HepG2 (cell line): Measurements from ENCODE around the gene SEMA3F. TPM values are rescaled to one million over a fixed set of nuclear protein-coding genes. Genes with fewer than 3 reads are reported as not detected.
A peak's percentile ranks its signal among the peaks of the same experiment; 100 is the strongest.

Source experiments
- ATAC-seq: fragments of 200-7000 bp; cut with Tn5 transposase; 3 replicates; pipeline ENCODE4 v1.9.1; 2020; ENCODE audit warnings: mild to moderate bottlenecking, moderate library complexity
- BruUV-seq: library from RNA; stranded (reverse); fragments of 400-500 nt; replicated peaks from 2 replicates; lab custom pipeline; 2021; lab: Mats Ljungman, UMichigan
- CTCF ChIA-PET: fragments of 300-600 bp; formaldehyde crosslinking; extraction: SDS; loops from one replicate; lab custom pipeline; 2021; ENCODE audit warnings: low total read pairs, inconsistent platforms, low intra/inter-chr PET ratio; lab: Yijun Ruan, JAX
- POLR2A ChIA-PET: fragments of 350-600 bp; sonication (Branson Sonifier 250); formaldehyde crosslinking; loops from one replicate; lab custom pipeline; 2020; ENCODE audit warnings: antibody characterized with exemption, inconsistent platforms; lab: Yijun Ruan, JAX
- DNase-seq: peaks from one replicate; pipeline ENCODE4 v3.0.0-alpha.2; 2015; ENCODE audit warnings: low spot score
- FAIRE-seq: peaks from 3 replicates; lab custom pipeline; 2011; peaks lifted over from hg19 to GRCh38; lab: Jason Lieb, UNC
- H2AFZ ChIP-seq: one replicate; pipeline ENCODE4 v1.6.1; 2011; ENCODE audit warnings: low read length, inconsistent platforms
- H3K27ac ChIP-seq: fragments of 300-600 bp; 3 replicates; pipeline ENCODE4 v1.8.0; 2011; ENCODE audit warnings: mixed run types, mild to moderate bottlenecking, mixed read lengths, low read length, inconsistent platforms; ENCODE audit not compliant: insufficient read depth; ENCODE audit errors: extremely low read length
- H3K27me3 ChIP-seq, 2 experiments: fragments of 200-600 bp in 1 of 2; 2 replicates in 1 of 2; 3 replicates in 1 of 2; pipeline versions ENCODE4 v1.6.0 to v1.8.0; 2011; ENCODE audit warnings: low read length in 2 of 2, mild to moderate bottlenecking in 2 of 2, moderate library complexity in 2 of 2, inconsistent platforms in 1 of 2; ENCODE audit not compliant: insufficient read depth in 2 of 2, control insufficient read depth in 1 of 2
- H3K36me3 ChIP-seq, 2 experiments: fragments of 200-600 bp in 1 of 2; replicated peaks in 1 of 2; 2 replicates in 1 of 2; 3 replicates in 1 of 2; pipeline versions ENCODE4 v1.5.1 to v1.8.0; 2011; ENCODE audit warnings: low read length in 2 of 2, inconsistent platforms in 1 of 2; ENCODE audit not compliant: insufficient read depth in 2 of 2, control insufficient read depth in 1 of 2
- H3K4me1 ChIP-seq: 2 replicates; pipeline ENCODE4 v1.5.1; 2012; ENCODE audit warnings: low read length, inconsistent platforms; ENCODE audit not compliant: insufficient read depth
- H3K4me2 ChIP-seq: 2 replicates; pipeline ENCODE4 v1.6.0; 2011; ENCODE audit warnings: low read depth, low read length, inconsistent platforms
- H3K4me3 ChIP-seq, 3 experiments: fragments of 200-600 bp in 1 of 3; sonication (generic), shearing (Covaris generic) in 1 of 3; replicated peaks in 1 of 3; 2 replicates each; pipeline ENCODE4 v1.5.1; 2011 to 2016; ENCODE audit warnings: low read length in 3 of 3, inconsistent platforms in 2 of 3, low read depth in 2 of 3, mild to moderate bottlenecking in 2 of 3, control low read depth in 1 of 3, mixed read lengths in 1 of 3; ENCODE audit not compliant: insufficient read depth in 1 of 3
- H3K79me2 ChIP-seq: one replicate; pipeline ENCODE4 v1.6.1; 2011; ENCODE audit warnings: low read length, inconsistent platforms; ENCODE audit not compliant: insufficient read depth
- H3K9ac ChIP-seq: 2 replicates; pipeline ENCODE4 v1.6.0; 2011; ENCODE audit warnings: mild to moderate bottlenecking, low read depth, low read length, inconsistent platforms; ENCODE audit not compliant: insufficient read depth
- H3K9me3 ChIP-seq: 2 replicates; pipeline ENCODE4 v1.5.1; 2012; ENCODE audit warnings: mild to moderate bottlenecking, low read length
- H4K20me1 ChIP-seq: 2 replicates; pipeline ENCODE4 v1.6.0; 2011; ENCODE audit warnings: inconsistent platforms, mild to moderate bottlenecking, low read length, moderate library complexity; ENCODE audit not compliant: insufficient read depth
- MBD4 ChIP-seq: IDR thresholded peaks from 2 replicates; pipeline ENCODE4 v1.6.1; 2012; ENCODE audit warnings: low read length, inconsistent platforms, borderline replicate concordance
- POLR2G ChIP-seq: fragments of 200-400 bp; formaldehyde crosslinking; IDR thresholded peaks from 2 replicates; pipeline ENCODE4 v1.6.1; 2018; ENCODE audit warnings: mild to moderate bottlenecking, low read depth, low read length, moderate library complexity
- RBM22 ChIP-seq: fragments of 200-400 bp; formaldehyde crosslinking; optimal IDR thresholded peaks from 2 replicates; pipeline ENCODE3; 2017; ENCODE audit warnings: mild to moderate bottlenecking, low read length, moderate library complexity
- SSRP1 ChIP-seq: IDR thresholded peaks from 2 replicates; pipeline ENCODE4 v1.6.1; 2016; ENCODE audit warnings: control low read depth
- ZNF761 ChIP-seq: sonication (generic); formaldehyde crosslinking; conservative IDR thresholded peaks from 2 replicates; pipeline ENCODE4 v1.4.0; 2020; ENCODE audit warnings: mild to moderate bottlenecking, missing genetic modification reagents
- WGBS: methylation state at CpG from one replicate; pipeline ENCODE4 v1.1.6; 2017; ENCODE audit warnings: low lambda C conversion rate; 5-methylcytosine and 5-hydroxymethylcytosine counted together
- in situ Hi-C: cut with HindIII; loops from 2 replicates; pipeline ENCODE4 v1.10.0; 2017; ENCODE audit warnings: low pct_unique_long_range_greater_than_20kb; ENCODE audit not compliant: extremely low pct_ligation_motif_present
- intact Hi-C: fragments of 100-400 bp; cut with micrococcal nuclease; formaldehyde crosslinking; loops from one replicate; pipeline ENCODE4 v1.10.0; 2022; ENCODE audit not compliant: unreplicated experiment
- polyA plus RNA-seq, 8 experiments: library from polyadenylated mRNA; depleted of rRNA in 3 of 8; stranded (reverse) in 7 of 8; unstranded in 1 of 8; fragments of >200 nt; fragmentation: Illumina TruSeq in 4 of 8; extraction: Trizol in 4 of 8; gene quantifications; 2 replicates each; pipeline versions ENCODE4 v1.2.1 to v1.2.3, GENCODE V29; 2011 to 2016; ENCODE audit warnings: low read depth in 4 of 8, missing spikeins in 1 of 8, mixed read lengths in 1 of 8; ENCODE audit not compliant: insufficient read depth in 1 of 8
- total RNA-seq, 5 experiments: library from RNA; depleted of rRNA; stranded (reverse); fragments of >200 nt; fragmentation: Illumina TruSeq; extraction: Trizol; gene quantifications; 2 replicates each; pipeline ENCODE4 v1.2.3, GENCODE V29; 2016; ENCODE audit warnings: low read depth in 1 of 5
- TF ChIP-seq, protein P1 (sequence below): sonication (generic); formaldehyde crosslinking; IDR thresholded peaks from 2 replicates; pipeline ENCODE4 v1.5.0; 2020; ENCODE audit warnings: missing genetic modification reagents, mild to moderate bottlenecking, borderline replicate concordance

Gene SEMA3F
- total and polyA plus RNA-seq, 2 of the 13 experiments (the other 11 are each of a cell fraction or from before 2014, with no cell fraction given), result 7.6 to 17.2 TPM

DNA sequence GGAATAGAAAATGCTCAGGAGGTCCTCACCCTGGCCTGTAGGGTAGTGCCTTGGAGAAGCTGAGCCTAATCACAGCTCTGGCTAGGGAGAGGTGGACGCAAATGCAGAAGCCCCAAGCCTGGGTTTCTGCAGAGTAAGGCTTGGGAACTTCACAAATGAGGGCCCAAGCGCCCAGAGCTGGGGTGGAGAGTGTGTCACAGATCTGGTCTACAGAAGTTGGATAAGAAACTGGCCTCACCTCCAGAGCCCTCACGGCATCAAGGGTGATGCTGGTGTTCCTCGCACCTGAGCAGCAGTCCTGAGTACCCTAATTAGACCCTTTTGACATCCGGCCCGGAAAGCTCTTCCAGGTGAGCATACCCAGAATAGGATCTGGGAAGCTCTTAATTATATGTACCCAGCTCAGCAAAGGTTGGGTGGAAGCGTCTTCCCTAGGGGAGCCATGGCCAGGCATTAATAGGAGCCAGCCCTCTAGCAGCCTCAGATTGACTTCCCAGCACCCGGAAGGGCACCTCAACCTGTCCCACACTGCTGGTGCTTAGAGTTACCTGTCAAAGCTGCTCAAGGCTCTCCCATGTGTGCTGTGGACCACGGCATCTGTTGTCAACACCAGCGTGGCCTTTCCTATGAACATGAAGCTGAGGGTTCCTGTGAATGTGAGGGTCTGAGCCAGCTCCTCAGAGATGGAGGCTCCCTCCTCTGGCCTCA is 34.6 kb upstream of the SEMA3F start:
- H3K27me3 ChIP-seq, result peaks cover 0 to 6% of the 10 kb centered on the region in 2 experiments; a peak in 2 of 5 replicates
- no peak overlapping the region for H3K9ac ChIP-seq
- H3K4me3 ChIP-seq, result no peak overlapping the region
- H3K4me1 ChIP-seq, result peaks cover 7% of the 10 kb centered on the region; the same call in 1 of the 2 replicates
- DNase-seq (no peak), ATAC-seq (no peak), FAIRE-seq (no peak)
- TF ChIP-seq RBM22 (peak; percentile 7), POLR2G (peak; percentile 60), ZNF761 (CRISPR knock-in tag) (0 out of 2 replicates have a peak, but pooled peaks have one; percentile 2), MBD4 (0 out of 2 replicates have a peak, but pooled peaks have one; percentile 14), SSRP1 (CRISPR knock-in tag) (peak; percentile 5; the same call in 1 of the 2 replicates)
- TF ChIP-seq, protein P1, sequence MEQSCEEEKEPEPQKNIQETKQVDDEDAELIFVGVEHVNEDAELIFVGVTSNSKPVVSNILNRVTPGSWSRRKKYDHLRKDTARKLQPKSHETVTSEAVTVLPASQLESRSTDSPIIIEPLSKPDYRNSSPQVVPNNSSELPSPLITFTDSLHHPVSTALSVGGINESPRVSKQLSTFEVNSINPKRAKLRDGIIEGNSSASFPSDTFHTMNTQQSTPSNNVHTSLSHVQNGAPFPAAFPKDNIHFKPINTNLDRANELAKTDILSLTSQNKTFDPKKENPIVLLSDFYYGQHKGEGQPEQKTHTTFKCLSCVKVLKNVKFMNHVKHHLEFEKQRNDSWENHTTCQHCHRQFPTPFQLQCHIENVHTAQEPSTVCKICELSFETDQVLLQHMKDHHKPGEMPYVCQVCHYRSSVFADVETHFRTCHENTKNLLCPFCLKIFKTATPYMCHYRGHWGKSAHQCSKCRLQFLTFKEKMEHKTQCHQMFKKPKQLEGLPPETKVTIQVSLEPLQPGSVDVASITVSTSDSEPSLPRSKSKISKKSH, result no peak
- peaks cover 2% of the 10 kb centered on the region; the same call in 1 of the 2 replicates for H4K20me1 ChIP-seq
- no peaks in the 10 kb centered on the region for H3K9me3 ChIP-seq
- H3K4me2 ChIP-seq, result no peak overlapping the region
- no peak overlapping the region for H2AFZ ChIP-seq
- BruUV-seq, result no TSS peak
- 93% methylated on average over 6 of the region's 10 CpGs for WGBS
- intact Hi-C loops (loop anchor here (1.0 to 5.0 kb wide), 3 partner anchors 34 to 69 kb away; no protein-coding TSS in a partner anchor), in situ Hi-C loops (loop anchor here (5.0 kb wide), 1 partner anchor 67 kb away; no protein-coding TSS in a partner anchor)
- H3K27ac ChIP-seq, result no peak overlapping the region
- CTCF ChIA-PET, result interaction anchor here (1.1 to 2.8 kb wide), 5 partner anchors 33 to 105 kb away, joined by 3 to 50 read pairs (median 10); partner anchors contain the start of genes GNAT1 and SEMA3F
- H3K79me2 ChIP-seq, result no peaks in the 10 kb centered on the region
- POLR2A ChIA-PET, result interaction anchor here (0.6 to 1.9 kb wide), 6 partner anchors 16 to 115 kb away, joined by 3 to 8 read pairs (median 4); partner anchors contain the start of gene GNAI2
- peaks cover 24 to 50% of the 10 kb centered on the region in 2 experiments for H3K36me3 ChIP-seq
